ENCODE data around the gene PTPRB.

The PTPRB gene

DNA sequence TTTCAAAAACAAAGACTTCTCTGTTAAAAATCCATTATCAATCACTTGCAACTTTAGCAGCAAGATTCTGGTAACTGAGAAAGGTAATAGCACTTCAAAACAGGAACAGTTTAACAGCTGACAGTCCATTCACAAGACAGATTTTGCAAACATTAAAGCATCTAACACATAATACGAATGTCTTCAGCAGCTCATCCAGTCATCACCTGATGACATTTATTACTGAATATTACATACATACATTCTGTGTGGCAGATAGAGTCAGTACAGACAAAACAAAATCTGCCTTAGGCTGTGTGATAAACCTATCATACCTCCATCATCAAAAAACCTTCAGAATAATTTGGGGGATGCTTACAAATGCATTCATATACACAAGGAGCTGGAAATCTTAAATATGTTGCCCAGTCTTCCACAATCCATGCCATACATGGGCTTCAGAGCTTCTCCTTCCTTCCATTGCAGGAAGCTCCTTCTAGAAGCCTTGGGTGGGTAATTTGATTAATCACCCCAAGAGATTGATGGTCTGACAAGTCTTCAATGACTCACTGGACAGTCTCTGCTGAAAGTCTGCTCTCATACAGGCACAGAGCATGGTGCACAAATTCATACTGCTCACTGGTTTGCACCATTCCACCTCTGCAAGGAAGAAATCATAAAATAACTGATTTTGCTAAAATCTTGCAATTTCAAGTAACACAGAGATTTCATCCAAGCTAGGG is 1.6 kb upstream of the PTPRB start:
- H3K79me2 ChIP-seq (ENCODE audit: control insufficient read depth, low read length): no peaks in the 10 kb centered on the region
- H4K20me1 ChIP-seq (ENCODE audit: control insufficient read depth, insufficient read depth, low read depth, low read length): no peaks in the 10 kb centered on the region
- no peak overlapping the region for H3K4me2 ChIP-seq (ENCODE audit: low read length)
- H3K9me3 ChIP-seq (ENCODE audit: control insufficient read depth, insufficient read depth, low read length): no peaks in the 10 kb centered on the region
- TF ChIP-seq EZH2phosphoT487 (IDR thresholded peaks at IDR 0.05; ENCODE audit: borderline replicate concordance, low read length): no peak
- TF ChIP-seq, protein P1, sequence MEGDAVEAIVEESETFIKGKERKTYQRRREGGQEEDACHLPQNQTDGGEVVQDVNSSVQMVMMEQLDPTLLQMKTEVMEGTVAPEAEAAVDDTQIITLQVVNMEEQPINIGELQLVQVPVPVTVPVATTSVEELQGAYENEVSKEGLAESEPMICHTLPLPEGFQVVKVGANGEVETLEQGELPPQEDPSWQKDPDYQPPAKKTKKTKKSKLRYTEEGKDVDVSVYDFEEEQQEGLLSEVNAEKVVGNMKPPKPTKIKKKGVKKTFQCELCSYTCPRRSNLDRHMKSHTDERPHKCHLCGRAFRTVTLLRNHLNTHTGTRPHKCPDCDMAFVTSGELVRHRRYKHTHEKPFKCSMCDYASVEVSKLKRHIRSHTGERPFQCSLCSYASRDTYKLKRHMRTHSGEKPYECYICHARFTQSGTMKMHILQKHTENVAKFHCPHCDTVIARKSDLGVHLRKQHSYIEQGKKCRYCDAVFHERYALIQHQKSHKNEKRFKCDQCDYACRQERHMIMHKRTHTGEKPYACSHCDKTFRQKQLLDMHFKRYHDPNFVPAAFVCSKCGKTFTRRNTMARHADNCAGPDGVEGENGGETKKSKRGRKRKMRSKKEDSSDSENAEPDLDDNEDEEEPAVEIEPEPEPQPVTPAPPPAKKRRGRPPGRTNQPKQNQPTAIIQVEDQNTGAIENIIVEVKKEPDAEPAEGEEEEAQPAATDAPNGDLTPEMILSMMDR (IDR thresholded peaks at IDR 0.05; ENCODE audit: low read depth, low read length, poor library complexity, severe bottlenecking): no peak
- no peaks in the 10 kb centered on the region for H3F3A ChIP-seq (ENCODE audit: control insufficient read depth, insufficient read depth)
- no peaks in the 10 kb centered on the region for H3K9me2 ChIP-seq (replicated peaks; ENCODE audit: control insufficient read depth, low read length)
- no peak overlapping the region for H3K4me3 ChIP-seq (ENCODE audit: low read length)
- no peaks in the 10 kb centered on the region for H3K36me3 ChIP-seq (ENCODE audit: control insufficient read depth, low read length)
- no peak overlapping the region for H3K27ac ChIP-seq (ENCODE audit: low read depth, low read length)
- H3K27me3 ChIP-seq (ENCODE audit: control insufficient read depth, low read length): peaks cover 29% of the 10 kb centered on the region
- no peaks in the 10 kb centered on the region for H3K4me1 ChIP-seq (ENCODE audit: control insufficient read depth, low read length)

DNA sequence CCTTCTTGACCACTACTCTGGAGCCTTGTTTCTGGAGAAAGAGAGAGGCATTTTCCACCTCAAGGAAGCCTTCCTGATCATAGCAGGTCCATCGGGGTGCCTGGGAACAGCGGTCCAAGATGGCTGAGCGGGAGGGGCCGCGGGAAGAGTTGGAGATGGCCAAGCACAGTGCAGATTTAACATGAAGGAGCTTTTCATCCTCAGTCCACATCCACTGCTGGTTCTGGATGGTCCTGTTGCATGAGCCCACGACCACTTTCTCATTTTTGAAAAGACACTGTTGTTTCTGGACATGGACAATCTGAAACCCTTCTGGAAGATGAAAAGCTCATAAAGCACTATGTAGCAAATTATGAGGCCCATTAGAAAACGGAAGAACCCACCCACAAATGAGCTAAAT is 1.5 kb downstream of the PTPRB start:
- H3K4me2 ChIP-seq (ENCODE audit: low read length): no peak overlapping the region
- H3K36me3 ChIP-seq (ENCODE audit: control insufficient read depth, low read length): no peaks in the 10 kb centered on the region
- H3K4me3 ChIP-seq (ENCODE audit: low read length): no peak overlapping the region
- no peaks in the 10 kb centered on the region for H3K9me3 ChIP-seq (ENCODE audit: control insufficient read depth, insufficient read depth, low read length)
- TF ChIP-seq, protein P1 (IDR thresholded peaks at IDR 0.05; ENCODE audit: low read depth, low read length, poor library complexity, severe bottlenecking): no peak
- TF ChIP-seq EZH2phosphoT487 (IDR thresholded peaks at IDR 0.05; ENCODE audit: borderline replicate concordance, low read length): no peak
- H3K27ac ChIP-seq (ENCODE audit: low read depth, low read length): no peak overlapping the region
- H3K4me1 ChIP-seq (ENCODE audit: control insufficient read depth, low read length): no peaks in the 10 kb centered on the region
- no peaks in the 10 kb centered on the region for H3F3A ChIP-seq (ENCODE audit: control insufficient read depth, insufficient read depth)
- H3K79me2 ChIP-seq (ENCODE audit: control insufficient read depth, low read length): no peaks in the 10 kb centered on the region
- no peaks in the 10 kb centered on the region for H3K9me2 ChIP-seq (replicated peaks; ENCODE audit: control insufficient read depth, low read length)
- H4K20me1 ChIP-seq (ENCODE audit: control insufficient read depth, insufficient read depth, low read depth, low read length): no peaks in the 10 kb centered on the region
- H3K27me3 ChIP-seq (ENCODE audit: control insufficient read depth, low read length): peaks cover 20% of the 10 kb centered on the region

DNA sequence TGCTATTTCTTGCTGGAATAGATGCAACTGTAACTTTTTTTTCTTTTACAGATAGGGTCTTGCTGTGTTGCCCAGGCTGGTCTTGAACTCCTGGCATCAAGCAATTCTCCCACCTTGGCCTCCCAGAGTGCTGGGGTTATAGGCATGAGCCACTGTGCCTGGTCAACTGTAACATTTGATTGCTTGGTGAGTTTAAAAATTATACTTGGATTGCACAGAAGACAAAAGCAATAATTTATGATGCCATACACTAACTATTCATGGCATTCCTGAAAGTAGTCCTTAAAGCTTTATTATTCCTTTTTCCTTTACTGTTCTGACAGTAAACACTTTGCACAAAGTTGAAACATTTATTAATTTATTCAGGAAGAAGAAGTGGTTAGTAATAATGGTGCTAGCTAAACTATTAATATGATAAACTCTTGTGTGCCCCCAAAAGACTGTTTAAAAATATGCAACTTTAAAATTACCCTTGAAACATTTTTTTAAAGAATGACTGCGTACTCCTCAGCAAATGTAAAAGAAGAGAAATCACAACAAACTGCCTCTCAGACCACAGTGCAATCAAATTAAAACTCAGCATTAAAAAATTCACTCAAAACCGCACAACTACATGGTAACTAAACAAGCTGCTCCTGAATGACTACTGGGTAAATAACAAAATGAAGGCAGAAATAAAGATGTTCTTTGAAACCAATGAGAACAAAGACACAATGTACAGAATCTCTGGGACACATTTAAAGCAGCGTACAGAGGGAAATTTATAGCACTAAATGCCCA is 8.3 kb downstream of the PTPRB start:
- Histone ChIP-seq H3K36me3 (ENCODE audit: control insufficient read depth, low read length) (no peaks in the 10 kb centered on the region), H3K27ac (ENCODE audit: low read depth, low read length) (no peak overlapping the region), H3K79me2 (ENCODE audit: control insufficient read depth, low read length) (no peaks in the 10 kb centered on the region), H3K4me3 (ENCODE audit: low read length) (no peak overlapping the region), H3K9me3 (ENCODE audit: control insufficient read depth, insufficient read depth, low read length) (no peaks in the 10 kb centered on the region), H3F3A (ENCODE audit: control insufficient read depth, insufficient read depth) (no peaks in the 10 kb centered on the region), H3K4me1 (ENCODE audit: control insufficient read depth, low read length) (no peaks in the 10 kb centered on the region), H3K4me2 (ENCODE audit: low read length) (no peak overlapping the region), H3K27me3 (ENCODE audit: control insufficient read depth, low read length) (0 out of 2 replicates have a peak, but pooled peaks cover 2% of the 10 kb centered on the region), H4K20me1 (ENCODE audit: control insufficient read depth, insufficient read depth, low read depth, low read length) (no peaks in the 10 kb centered on the region), H3K9me2 (replicated peaks; ENCODE audit: control insufficient read depth, low read length) (no peaks in the 10 kb centered on the region)
- TF ChIP-seq, protein P1 (IDR thresholded peaks at IDR 0.05; ENCODE audit: low read depth, low read length, poor library complexity, severe bottlenecking): no peak
- no peak for TF ChIP-seq EZH2phosphoT487 (IDR thresholded peaks at IDR 0.05; ENCODE audit: borderline replicate concordance, low read length)

Data from DOHH2 (cell line).